HepG2 (cell line): ENCODE data around the gene TPRG1L. TPM values are rescaled to one million over a fixed set of nuclear protein-coding genes. Genes with fewer than 3 reads are reported as not detected.

ENCODE experiments used
- ADNP ChIP-seq: sonication (generic); formaldehyde crosslinking; IDR thresholded peaks from 2 replicates; pipeline ENCODE4 v1.4.0; 2020; ENCODE audit warnings: missing genetic modification reagents
- ATF1 ChIP-seq: IDR thresholded peaks from 2 replicates; pipeline ENCODE4 v1.6.1; 2016; ENCODE audit warnings: mild to moderate bottlenecking, control low read depth
- CBX5 ChIP-seq: sonication (generic); formaldehyde crosslinking; IDR thresholded peaks from 2 replicates; pipeline ENCODE4 v1.4.0; 2020; ENCODE audit warnings: missing genetic modification reagents, borderline replicate concordance
- HDAC1 ChIP-seq: sonication (generic); formaldehyde crosslinking; IDR thresholded peaks from 2 replicates; pipeline ENCODE4 v1.5.1; 2020; ENCODE audit warnings: mild to moderate bottlenecking, missing genetic modification reagents
- MED13 ChIP-seq: sonication (generic); formaldehyde crosslinking; IDR thresholded peaks from 2 replicates; pipeline ENCODE4 v1.5.0; 2020; ENCODE audit warnings: missing genetic modification reagents
- MIER2 ChIP-seq: IDR thresholded peaks from 2 replicates; pipeline ENCODE4 v1.6.1; 2016; ENCODE audit warnings: missing biosample characterization, missing genetic modification reagents
- MIER3 ChIP-seq: IDR thresholded peaks from 2 replicates; pipeline ENCODE4 v1.6.1; 2016; ENCODE audit warnings: missing compliant biosample characterization, borderline replicate concordance
- MTERF4 ChIP-seq: sonication (generic); formaldehyde crosslinking; IDR thresholded peaks from 2 replicates; pipeline ENCODE4 v1.8.0; 2023; ENCODE audit warnings: mild to moderate bottlenecking, missing genetic modification reagents
- NCOA2 ChIP-seq: sonication (generic); formaldehyde crosslinking; IDR thresholded peaks from 2 replicates; pipeline ENCODE4 v1.8.0; 2022; ENCODE audit warnings: inconsistent platforms
- PHF20 ChIP-seq: sonication (generic); formaldehyde crosslinking; IDR thresholded peaks from 2 replicates; pipeline ENCODE4 v1.5.0; 2020; ENCODE audit warnings: mild to moderate bottlenecking, missing genetic modification reagents
- SMARCE1 ChIP-seq: fragments of 450-650 bp; IDR thresholded peaks from 2 replicates; pipeline ENCODE4 v1.6.1; 2017; ENCODE audit warnings: borderline replicate concordance
- TAF1 ChIP-seq: sonication (generic); formaldehyde crosslinking; IDR thresholded peaks from 2 replicates; pipeline ENCODE4 v1.4.0; 2020; ENCODE audit warnings: missing genetic modification reagents
- UBTF ChIP-seq: sonication (generic); formaldehyde crosslinking; IDR thresholded peaks from 2 replicates; pipeline ENCODE4 v1.4.0; 2020; ENCODE audit warnings: mild to moderate bottlenecking, missing genetic modification reagents
- ZNF501 ChIP-seq: sonication (generic); formaldehyde crosslinking; IDR thresholded peaks from 2 replicates; pipeline ENCODE4 v1.5.1; 2020; ENCODE audit warnings: mild to moderate bottlenecking, moderate library complexity, missing genetic modification reagents
- ZNF564 ChIP-seq: sonication (generic); formaldehyde crosslinking; IDR thresholded peaks from 2 replicates; pipeline ENCODE4 v1.8.1; 2023; ENCODE audit warnings: mild to moderate bottlenecking, missing genetic modification reagents
- ZNF782 ChIP-seq: sonication (generic); formaldehyde crosslinking; IDR thresholded peaks from 2 replicates; pipeline ENCODE4 v1.4.0; 2020; ENCODE audit warnings: missing genetic modification reagents, mild to moderate bottlenecking, borderline replicate concordance
- ZNF841 ChIP-seq: sonication (generic); formaldehyde crosslinking; IDR thresholded peaks from 2 replicates; pipeline ENCODE4 v1.8.1; 2023; ENCODE audit warnings: missing genetic modification reagents, borderline replicate concordance
- polyA plus RNA-seq, 8 experiments: library from polyadenylated mRNA; depleted of rRNA in 3 of 8; stranded (reverse) in 7 of 8; unstranded in 1 of 8; fragments of >200 nt; fragmentation: Illumina TruSeq in 4 of 8; extraction: Trizol in 4 of 8; gene quantifications; 2 replicates each; pipeline versions ENCODE4 v1.2.1 to v1.2.3, GENCODE V29; 2011 to 2016; ENCODE audit warnings: low read depth in 4 of 8, missing spikeins in 1 of 8, mixed read lengths in 1 of 8; ENCODE audit not compliant: insufficient read depth in 1 of 8
- total RNA-seq, 5 experiments: library from RNA; depleted of rRNA; stranded (reverse); fragments of >200 nt; fragmentation: Illumina TruSeq; extraction: Trizol; gene quantifications; 2 replicates each; pipeline ENCODE4 v1.2.3, GENCODE V29; 2016; ENCODE audit warnings: low read depth in 1 of 5
- TF ChIP-seq, protein P1 (sequence below): IDR thresholded peaks from 2 replicates; pipeline ENCODE4 v1.6.1; 2016; ENCODE audit warnings: low read depth, missing genetic modification reagents, missing compliant biosample characterization
- TF ChIP-seq, protein P2 (sequence below): sonication (generic); formaldehyde crosslinking; IDR thresholded peaks from 2 replicates; pipeline ENCODE4 v1.9.0; 2022; ENCODE audit warnings: missing genetic modification reagents, mild to moderate bottlenecking, borderline replicate concordance

Gene TPRG1L
- total and polyA plus RNA-seq, 2 of the 13 experiments (the other 11 are each of a cell fraction or from before 2014, with no cell fraction given): 21.3 to 37.4 TPM

DNA sequence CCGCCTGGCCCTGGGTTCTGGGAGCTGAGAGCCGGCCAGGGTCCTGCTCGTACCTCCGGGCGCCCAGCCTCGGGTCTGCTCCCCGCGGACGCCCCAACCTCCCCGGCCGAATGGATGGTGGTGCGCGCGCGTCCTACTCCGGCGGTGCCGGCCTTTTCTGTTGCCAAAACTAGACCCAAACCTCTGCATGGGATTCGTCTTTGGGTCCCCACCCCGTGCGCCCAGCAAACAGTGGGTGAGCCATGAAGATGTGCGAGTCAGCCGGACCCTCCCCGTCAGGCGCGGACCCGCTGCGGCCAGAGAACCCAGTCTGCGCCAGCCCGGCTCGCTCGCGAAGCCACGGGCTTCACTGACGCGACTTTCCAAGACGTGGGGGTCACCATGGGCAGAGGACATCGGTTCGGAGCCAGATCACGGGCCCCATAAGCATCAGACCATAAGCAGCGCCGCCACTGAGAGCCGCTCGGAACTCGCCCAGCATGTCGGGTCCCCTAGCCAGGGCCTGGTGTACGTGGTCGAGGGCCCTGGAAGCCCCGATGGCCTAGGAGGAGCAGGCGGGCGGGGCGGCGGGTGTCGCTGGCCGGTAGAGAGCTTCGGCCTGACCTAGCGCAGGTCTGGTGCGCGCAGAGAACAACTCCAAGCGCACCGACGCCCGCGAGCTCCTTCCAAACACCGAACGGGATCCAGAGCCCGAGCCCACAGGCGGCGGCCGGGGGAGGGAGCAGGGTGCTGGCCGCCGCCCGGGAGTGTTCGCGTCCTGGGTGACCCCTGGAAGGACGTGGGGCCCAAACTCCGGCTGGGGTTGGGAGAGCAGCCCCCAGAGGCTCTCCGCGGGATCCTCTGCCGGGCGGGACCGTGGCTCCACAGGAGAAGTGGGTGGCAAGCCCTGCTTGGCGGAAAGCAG lies 26.5 kb downstream of the TPRG1L start (continued):
- TF ChIP-seq, protein P1, sequence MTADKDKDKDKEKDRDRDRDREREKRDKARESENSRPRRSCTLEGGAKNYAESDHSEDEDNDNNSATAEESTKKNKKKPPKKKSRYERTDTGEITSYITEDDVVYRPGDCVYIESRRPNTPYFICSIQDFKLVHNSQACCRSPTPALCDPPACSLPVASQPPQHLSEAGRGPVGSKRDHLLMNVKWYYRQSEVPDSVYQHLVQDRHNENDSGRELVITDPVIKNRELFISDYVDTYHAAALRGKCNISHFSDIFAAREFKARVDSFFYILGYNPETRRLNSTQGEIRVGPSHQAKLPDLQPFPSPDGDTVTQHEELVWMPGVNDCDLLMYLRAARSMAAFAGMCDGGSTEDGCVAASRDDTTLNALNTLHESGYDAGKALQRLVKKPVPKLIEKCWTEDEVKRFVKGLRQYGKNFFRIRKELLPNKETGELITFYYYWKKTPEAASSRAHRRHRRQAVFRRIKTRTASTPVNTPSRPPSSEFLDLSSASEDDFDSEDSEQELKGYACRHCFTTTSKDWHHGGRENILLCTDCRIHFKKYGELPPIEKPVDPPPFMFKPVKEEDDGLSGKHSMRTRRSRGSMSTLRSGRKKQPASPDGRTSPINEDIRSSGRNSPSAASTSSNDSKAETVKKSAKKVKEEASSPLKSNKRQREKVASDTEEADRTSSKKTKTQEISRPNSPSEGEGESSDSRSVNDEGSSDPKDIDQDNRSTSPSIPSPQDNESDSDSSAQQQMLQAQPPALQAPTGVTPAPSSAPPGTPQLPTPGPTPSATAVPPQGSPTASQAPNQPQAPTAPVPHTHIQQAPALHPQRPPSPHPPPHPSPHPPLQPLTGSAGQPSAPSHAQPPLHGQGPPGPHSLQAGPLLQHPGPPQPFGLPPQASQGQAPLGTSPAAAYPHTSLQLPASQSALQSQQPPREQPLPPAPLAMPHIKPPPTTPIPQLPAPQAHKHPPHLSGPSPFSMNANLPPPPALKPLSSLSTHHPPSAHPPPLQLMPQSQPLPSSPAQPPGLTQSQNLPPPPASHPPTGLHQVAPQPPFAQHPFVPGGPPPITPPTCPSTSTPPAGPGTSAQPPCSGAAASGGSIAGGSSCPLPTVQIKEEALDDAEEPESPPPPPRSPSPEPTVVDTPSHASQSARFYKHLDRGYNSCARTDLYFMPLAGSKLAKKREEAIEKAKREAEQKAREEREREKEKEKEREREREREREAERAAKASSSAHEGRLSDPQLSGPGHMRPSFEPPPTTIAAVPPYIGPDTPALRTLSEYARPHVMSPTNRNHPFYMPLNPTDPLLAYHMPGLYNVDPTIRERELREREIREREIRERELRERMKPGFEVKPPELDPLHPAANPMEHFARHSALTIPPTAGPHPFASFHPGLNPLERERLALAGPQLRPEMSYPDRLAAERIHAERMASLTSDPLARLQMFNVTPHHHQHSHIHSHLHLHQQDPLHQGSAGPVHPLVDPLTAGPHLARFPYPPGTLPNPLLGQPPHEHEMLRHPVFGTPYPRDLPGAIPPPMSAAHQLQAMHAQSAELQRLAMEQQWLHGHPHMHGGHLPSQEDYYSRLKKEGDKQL (CRISPR knock-in tag): no peak
- TF ChIP-seq ZNF501 (CRISPR knock-in tag) (no peak), ATF1 (no peak), ADNP (CRISPR knock-in tag) (no peak), UBTF (CRISPR knock-in tag) (peak; percentile 22; the same call in 1 of the 2 replicates), PHF20 (no peak), MIER3 (CRISPR knock-in tag) (no peak), MED13 (CRISPR knock-in tag) (no peak), MTERF4 (no peak), TAF1 (CRISPR knock-in tag) (no peak), ZNF564 (CRISPR knock-in tag) (peak; percentile 38; the same call in 1 of the 2 replicates), ZNF841 (CRISPR knock-in tag) (no peak), NCOA2 (no peak), SMARCE1 (no peak), CBX5 (CRISPR knock-in tag) (no peak), HDAC1 (CRISPR knock-in tag) (0 out of 2 replicates have a peak, but pooled peaks have one; percentile 27), ZNF782 (no peak), MIER2 (CRISPR knock-in tag) (no peak)
- TF ChIP-seq, protein P2, sequence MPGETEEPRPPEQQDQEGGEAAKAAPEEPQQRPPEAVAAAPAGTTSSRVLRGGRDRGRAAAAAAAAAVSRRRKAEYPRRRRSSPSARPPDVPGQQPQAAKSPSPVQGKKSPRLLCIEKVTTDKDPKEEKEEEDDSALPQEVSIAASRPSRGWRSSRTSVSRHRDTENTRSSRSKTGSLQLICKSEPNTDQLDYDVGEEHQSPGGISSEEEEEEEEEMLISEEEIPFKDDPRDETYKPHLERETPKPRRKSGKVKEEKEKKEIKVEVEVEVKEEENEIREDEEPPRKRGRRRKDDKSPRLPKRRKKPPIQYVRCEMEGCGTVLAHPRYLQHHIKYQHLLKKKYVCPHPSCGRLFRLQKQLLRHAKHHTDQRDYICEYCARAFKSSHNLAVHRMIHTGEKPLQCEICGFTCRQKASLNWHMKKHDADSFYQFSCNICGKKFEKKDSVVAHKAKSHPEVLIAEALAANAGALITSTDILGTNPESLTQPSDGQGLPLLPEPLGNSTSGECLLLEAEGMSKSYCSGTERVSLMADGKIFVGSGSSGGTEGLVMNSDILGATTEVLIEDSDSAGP: peak; percentile 52; the same call in 1 of the 2 replicates
